CD4-positive, alpha-beta T cell treated with Interleukin-10 for 1 hour (primary cell): ENCODE measurements around the gene FBXO10.
"Not testable (repeated sequence)": the region's sequence is repeated elsewhere in the genome, so short reads cannot be mapped to it uniquely, and the experiment has no call there.

ENCODE experiments used
- DNase-seq: peaks from one replicate; pipeline ENCODE4 v3.0.0-alpha.2; 2020

Gene FBXO10

DNA sequence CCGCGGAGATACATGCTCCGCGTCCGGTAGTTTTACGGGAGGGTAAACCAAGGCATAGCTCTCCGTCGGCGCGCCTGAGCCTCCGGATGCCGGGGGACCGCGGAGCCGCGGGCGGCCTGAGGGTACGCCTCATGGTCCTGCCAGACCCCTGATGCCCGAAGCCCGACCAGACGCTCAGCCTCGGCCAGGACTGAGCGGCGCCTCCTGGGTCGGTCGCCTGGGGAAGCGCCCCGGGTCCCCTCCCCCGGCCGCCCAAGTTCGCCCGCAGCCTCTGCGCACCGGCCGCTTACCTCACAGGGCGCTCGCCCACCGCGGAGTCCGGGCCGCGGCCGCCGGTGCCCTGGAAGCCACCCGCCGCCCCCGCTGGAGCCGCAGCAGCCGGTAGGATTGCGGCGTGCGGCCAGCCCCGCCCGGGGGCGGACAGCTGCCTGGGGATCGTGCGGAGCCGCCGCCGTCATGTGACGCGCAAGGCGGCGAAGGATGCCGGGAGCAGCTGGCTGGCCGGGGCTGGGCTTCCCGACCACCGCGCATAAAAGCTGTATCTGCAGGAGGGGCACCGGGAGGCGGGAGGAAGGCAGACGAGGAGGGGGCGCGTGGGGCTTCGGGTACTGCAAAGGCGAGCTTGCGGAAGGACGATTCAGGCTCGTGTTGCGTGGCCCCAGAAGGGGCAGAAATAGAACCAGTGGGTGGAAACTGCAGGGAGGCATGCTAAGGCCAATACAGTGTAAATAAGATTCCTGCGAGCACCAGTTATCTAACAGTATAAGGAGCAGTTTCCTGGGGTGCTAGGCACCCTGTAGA, at the start of gene FBXO10:
FBXO10 (minus strand) TSS at position 460 of the 801 bp plus-strand sequence. CDS start 34,612 bp downstream, outside the sequence.
- DNase-seq: peak; percentile 47

DNA sequence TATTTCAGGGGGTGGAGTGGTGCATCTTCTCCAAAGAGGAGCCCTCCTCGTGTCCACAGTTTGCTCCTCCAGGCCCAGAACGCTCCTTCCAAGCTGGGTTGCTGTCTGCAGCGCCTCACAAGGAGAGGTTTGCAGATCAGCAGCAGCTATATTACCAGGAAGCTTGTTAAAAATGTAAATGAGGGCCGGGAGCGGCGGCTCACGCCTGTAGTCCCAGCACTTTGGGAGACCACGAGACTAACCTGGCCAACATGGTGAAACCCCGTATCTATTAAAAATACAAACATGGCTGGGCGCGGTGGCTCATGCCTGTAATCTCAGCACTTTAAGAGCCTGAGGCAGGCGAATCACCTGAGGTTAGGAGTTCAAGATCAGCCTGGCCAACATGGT, 49.6 kb upstream of the FBXO10 start:
- no peak for DNase-seq

DNA sequence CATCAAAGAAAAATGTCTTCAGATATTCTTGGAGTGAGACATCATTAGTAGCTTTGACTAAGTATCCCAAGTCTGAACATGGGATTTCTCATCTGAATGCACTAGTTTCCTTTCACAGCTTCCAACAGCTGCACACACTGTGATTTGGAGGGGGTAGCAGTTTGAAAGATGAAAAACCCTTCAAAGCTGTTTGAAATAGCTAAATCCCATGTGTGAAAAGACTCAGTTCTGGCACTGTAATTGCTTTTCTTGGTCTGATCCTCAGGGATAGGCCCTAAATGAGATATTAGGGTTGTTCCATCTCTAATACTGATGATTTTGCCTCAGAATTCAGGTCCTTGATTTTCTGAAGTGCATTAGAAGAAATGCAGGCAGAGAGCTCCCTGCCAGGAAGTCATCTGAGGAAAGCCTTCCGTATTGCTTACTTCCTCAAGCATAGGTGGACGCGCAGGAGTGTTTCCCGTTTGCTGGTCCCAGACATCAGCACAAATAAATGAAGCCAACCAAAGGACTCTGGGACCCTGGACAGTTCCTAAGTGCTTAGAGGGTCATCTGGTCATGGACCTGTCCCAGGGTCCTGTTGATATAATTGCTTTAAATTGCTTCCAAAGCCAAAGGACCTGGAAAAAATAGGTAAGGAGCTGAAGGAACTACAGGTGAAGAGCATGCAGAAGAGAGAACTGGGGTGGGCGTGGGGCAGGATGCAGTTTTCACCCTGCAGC, 49.0 kb upstream of the FBXO10 start:
- DNase-seq: no peak

- DNase-seq: no peak
Observed at GRCh38 chr9:37624073-37624472, 47.9 kb upstream of the FBXO10 start.

GRCh38 chr9:37623267-37623666, 47.1 kb upstream of the FBXO10 start:
- DNase-seq: no peak

GRCh38 chr9:37622462-37622861, 46.3 kb upstream of the FBXO10 start:
- DNase-seq: no peak

DNA sequence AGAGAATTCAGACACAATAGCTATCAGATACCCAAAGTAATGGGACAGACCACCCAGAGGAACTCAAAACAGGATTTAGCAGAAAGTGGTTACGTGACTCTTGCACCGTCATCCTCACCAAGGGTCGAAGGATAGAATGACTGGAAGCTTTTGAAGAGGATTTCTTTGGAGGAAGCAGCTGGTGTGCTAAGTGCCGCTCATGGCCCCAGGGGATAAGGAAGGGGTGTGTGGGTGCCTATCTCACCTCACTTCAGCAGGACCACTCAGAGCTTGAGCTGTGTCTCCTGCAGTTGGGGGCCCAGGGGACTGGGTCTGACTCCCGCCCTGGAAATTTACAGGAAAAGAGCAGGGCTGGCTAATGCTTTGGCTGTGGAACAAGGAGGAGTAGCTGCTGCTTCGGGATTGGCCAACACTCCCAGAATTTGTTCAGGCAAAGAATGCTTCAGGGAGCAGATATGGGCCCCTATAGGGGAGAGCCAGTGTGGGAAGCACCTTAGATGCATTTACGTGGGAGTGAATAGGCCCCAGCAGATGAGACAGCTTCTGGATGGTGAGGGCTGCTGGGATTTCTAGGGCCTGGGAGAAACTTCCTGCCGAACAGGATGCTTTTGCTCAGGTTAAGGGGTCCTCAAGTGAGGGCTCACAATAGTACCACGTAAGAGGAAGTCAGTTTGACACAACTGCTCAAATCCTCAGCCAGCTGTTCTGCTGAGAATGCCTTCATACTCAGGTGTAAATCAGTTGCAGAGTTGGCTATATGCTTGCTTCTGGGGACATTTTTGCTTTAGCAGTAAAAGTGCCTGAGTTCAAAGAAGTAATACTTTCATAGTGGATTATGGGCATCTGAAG, 45.3 kb upstream of the FBXO10 start:
- DNase-seq: no peak

DNA sequence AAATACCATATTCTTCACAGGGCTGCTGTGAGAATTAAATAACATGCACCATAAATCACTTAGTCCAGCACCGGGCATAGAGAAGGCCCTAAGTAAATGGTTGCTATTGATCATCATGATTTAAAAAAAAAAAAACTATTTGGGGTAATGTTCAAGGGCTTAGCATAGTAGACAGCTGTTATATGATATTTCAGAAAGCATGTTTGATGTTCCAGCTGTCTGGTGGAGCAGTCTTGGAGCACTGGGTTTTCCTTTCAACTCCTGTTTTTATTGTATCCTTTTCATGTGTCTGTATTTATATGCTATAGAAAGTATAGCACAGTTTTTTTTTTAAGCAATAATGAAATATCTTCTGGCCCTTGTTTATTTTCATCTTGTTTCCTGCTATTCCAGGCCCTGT, 44.2 kb upstream of the FBXO10 start:
- DNase-seq: no peak

DNA sequence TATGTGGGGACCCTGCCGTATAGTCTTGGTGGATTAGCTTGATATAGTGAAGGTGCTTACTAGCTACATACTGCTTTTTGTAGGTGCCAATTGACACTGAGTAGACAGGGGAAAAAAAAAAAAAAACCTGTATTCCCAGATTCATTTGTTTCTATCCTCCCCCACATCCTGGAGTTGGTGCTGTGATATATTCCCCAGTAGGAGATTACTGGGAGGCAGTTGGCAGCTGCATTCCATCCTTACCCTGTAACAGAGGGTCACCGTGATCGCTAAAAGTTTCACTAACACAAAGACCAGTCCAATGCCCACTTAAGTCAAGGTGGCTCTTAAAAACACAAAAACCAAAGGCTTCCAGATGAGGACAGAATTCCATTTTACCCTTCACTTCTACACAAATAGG, 43.6 kb upstream of the FBXO10 start:
- DNase-seq: no peak

DNA sequence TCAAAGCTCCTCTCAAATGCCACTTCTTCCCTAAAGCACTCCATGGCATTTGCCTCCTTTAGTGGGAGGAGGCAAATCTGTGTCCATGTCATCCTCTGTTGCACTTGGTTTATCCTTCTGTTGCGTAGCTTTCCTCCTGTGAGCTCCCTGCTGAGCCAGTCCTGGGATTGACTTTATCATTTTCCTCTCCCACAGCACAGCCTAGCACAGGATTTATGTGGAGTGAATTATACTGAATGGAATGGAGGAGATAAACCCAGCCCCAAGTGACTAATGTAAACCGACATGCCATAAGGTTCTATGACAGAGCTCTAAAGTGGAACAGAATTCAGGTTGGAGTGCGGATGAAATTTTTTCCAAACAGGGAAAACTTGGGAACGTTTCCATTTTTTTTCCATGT, 42.6 kb upstream of the FBXO10 start:
- DNase-seq: no peak

- DNase-seq: no peak
Observed at GRCh38 chr9:37617832-37618231, 41.7 kb upstream of the FBXO10 start.

DNA sequence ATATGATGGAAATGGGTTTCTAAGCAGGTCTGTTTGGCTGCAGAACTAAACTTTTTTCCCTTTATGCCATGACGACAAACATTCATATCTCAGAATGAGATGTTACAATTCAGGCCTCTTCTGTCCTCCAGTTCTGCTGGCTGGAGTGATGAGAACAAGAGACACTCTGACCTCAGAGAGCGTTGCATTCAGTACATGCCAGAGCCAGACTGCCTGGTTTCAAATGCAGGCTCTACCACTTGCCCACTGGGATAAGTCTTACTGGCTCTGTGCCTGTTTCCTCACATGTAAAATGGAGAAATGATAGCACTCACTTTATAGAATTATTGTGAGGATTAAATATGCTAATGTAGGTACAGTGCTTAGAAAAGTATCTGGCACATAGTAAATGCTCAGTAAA, 41.0 kb upstream of the FBXO10 start:
- no peak for DNase-seq

- no peak for DNase-seq
Observed at GRCh38 chr9:37611961-37612360, 35.8 kb upstream of the FBXO10 start.

GRCh38 chr9:37611014-37611413, 34.8 kb upstream of the FBXO10 start:
- no peak for DNase-seq

DNA sequence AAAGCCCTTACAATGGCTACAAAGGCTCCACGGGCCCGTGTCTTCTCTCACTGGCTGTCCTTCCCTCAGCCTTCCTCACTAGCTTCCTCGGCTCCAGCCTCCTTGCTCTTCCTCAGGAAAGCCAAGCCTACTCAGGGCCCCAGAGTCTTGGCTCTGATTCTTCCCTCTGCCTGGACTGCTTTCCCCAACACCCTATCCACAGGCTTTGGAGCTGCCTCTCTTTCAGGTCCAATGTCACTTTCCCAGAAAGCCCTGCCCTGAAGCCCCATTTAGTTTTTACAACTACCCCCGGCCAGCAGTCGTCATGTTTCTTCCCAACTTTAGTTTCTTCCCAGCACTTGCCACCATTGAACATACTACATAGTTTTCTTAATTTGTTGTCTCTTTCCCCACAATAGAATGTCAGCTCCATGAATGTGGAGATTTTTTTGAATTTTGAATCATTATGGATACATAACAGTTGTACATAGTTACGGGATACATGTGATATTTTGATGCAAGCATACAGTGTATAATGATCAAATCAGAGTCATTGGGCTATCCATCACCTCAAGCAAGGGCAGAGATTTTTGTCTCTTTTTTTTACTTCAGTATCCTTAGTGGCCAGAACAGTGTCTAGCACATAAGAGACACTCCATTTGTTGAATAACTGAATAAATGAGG, 33.7 kb upstream of the FBXO10 start:
- DNase-seq: no peak

DNA sequence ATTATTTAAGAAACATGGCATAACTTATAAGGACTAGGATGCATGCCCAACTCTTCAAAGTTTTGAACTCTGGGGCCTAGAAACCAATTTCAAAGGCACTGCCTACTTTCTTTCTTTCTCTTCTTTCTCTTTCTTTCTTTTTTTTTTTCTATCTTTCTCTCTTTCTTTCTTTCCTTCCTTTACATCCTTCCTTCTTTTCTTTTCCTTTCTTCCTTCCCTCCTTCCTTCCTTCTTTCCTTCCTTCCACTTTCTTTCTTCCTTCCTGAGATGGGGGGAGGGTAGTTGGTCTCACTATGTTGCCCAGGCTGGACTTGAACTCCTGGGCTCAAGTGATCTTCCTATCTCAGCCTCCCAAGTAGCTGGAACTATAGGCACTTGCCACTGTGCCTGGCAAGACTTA, 32.1 kb upstream of the FBXO10 start:
- DNase-seq: no peak

- no peak for DNase-seq
Observed at GRCh38 chr9:37604296-37604695, 28.1 kb upstream of the FBXO10 start.

DNA sequence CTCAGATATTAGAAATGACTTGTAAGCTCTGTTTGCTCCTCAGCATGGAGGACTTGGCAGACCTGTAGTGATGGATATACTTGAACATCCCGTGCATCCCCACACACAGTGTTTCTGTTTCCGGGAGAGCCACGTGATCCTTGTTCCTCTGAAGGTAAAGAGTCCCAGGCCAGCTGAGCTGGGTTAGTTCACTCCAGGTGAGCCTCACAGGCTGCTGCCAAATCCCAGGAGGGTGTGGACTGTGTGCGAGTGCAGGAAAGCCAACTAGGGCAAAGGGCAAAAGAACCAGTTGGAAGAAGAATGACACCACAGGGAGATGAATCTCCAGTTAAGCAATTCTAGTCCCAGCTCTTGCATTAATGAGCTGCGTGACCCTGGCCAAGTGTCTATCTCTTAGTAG, 26.6 kb upstream of the FBXO10 start:
- no peak for DNase-seq

DNA sequence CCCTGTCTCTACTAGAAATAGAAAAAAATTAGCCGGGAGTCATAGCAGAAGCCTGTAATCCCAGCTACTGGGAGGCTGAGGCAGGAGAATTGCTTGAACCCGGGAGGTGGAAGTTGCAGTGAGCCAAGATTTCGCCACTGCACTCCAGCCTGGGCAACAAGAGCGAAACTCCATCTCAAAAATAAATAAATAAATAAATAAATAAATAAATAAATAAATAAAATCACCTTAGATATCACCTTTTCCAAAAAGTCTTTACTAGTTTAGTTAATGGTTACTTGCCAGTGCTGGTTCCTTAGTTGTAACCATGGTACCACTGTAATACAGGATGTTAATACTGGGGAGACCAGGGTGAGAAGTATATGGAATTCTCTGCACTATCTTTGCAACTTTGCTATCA, 25.9 kb upstream of the FBXO10 start:
- DNase-seq: not testable (repeated sequence)

- DNase-seq: no peak
Observed at GRCh38 chr9:37596504-37596903, 20.3 kb upstream of the FBXO10 start.

DNA sequence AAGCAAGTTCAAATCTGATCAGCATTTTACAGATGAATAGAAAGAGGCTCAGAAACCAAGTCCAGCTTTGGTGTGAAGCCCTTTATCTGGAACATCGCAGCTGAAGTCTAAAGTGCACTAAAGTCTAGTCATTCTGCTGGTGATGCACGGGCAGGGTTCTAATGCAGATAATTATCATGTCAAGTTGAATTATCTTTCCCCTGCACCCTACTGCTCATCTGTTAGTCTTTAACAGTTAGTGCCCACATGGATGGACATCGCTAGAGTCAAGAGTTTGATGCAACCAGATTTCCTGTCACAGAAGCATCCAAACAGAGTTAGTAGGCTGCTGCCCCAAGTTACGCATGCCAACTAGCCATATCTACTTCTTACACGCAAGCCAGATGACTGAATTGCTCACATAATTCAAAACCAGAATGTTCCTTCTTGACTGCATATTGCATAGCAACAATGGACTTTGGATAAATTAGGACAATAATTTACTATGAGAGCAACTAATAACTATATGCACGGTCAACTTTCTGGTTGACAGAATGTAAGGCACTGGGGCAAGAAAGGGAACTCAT, 17.8 kb upstream of the FBXO10 start:
- DNase-seq: no peak

- peak; percentile 92 for DNase-seq
Observed at GRCh38 chr9:37592108-37592951, 16.1 kb upstream of the FBXO10 start, which contains the start of gene TOMM5. Gene TOMM5, minus strand, starts transcription at chr9:37592597. Its CDS starts 65 bp downstream, at chr9:37592532.
